ENCODE results near the gene CSN2. TPM values are rescaled to one million over a fixed set of nuclear protein-coding genes. Genes with fewer than 3 reads are reported as not detected.

CSN2 gene, protein sequence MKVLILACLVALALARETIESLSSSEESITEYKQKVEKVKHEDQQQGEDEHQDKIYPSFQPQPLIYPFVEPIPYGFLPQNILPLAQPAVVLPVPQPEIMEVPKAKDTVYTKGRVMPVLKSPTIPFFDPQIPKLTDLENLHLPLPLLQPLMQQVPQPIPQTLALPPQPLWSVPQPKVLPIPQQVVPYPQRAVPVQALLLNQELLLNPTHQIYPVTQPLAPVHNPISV
- not detected for total RNA-seq
- polyA plus RNA-seq, result not detected
- long read RNA-seq, donor 1, result 0 reads
- long read RNA-seq, donor 2, result 0 reads
- long read RNA-seq, donor 3, result 0 reads
- long read RNA-seq, donor 4, result 0 reads
- long read RNA-seq, donor 5, result 0 reads
- long read RNA-seq, donor 6, result 0 reads
- long read RNA-seq, donor 7, result 0 reads
- long read RNA-seq, donor 8, result 0 reads
- long read RNA-seq, donor 9, result 0 reads
- long read RNA-seq, donor 10, result 0 reads

DNA sequence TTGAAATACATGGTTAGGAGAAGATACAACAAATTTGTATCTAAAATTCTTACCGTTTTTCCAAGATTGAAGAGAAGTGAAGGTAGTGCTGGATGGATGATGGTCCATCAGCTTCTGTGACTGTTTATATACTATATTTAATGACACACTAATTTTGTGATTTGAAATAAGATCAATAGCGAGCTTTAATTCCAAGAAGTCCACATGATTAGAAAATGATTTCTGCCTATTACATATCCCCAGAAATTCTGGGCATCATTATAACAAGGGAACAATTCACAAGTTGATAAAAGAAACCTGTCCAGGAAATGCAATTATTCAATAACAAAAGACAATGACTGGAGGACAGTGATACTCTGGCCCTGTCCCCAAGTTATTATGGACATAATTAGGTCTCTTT is at the start of gene CSN2:
TSS of gene CSN2 (minus strand) at position 101 of the 400 bp plus-strand sequence. CDS start 4,733 bp downstream, outside the sequence.
- TF ChIP-seq POLR2A (IDR thresholded peaks at IDR 0.05), result no peak
- TF ChIP-seq, protein P1, sequence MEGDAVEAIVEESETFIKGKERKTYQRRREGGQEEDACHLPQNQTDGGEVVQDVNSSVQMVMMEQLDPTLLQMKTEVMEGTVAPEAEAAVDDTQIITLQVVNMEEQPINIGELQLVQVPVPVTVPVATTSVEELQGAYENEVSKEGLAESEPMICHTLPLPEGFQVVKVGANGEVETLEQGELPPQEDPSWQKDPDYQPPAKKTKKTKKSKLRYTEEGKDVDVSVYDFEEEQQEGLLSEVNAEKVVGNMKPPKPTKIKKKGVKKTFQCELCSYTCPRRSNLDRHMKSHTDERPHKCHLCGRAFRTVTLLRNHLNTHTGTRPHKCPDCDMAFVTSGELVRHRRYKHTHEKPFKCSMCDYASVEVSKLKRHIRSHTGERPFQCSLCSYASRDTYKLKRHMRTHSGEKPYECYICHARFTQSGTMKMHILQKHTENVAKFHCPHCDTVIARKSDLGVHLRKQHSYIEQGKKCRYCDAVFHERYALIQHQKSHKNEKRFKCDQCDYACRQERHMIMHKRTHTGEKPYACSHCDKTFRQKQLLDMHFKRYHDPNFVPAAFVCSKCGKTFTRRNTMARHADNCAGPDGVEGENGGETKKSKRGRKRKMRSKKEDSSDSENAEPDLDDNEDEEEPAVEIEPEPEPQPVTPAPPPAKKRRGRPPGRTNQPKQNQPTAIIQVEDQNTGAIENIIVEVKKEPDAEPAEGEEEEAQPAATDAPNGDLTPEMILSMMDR (IDR thresholded peaks at IDR 0.05), result no peak
- no peak within 1 kb of the TSS for H3K27ac ChIP-seq
- no peak within 1 kb of the TSS for H3K4me3 ChIP-seq
- DNase-seq, result no peak
- H3K4me1 ChIP-seq (replicated peaks in 1 of 2), result no peaks in the 10 kb centered on the region
- intact Hi-C loops (cut with DNase I), result no loop called here
- H3K36me3 ChIP-seq (replicated peaks in 1 of 2), result no peaks in the 10 kb centered on the region
- 69 to 77% (median 70%) methylated on average over 2 of the region's 2 CpGs for WGBS, 4 donors
- H3K9me3 ChIP-seq (replicated peaks in 1 of 3), result no peaks in the 10 kb centered on the region
- no peaks in the 10 kb centered on the region for H3K27me3 ChIP-seq

DNA sequence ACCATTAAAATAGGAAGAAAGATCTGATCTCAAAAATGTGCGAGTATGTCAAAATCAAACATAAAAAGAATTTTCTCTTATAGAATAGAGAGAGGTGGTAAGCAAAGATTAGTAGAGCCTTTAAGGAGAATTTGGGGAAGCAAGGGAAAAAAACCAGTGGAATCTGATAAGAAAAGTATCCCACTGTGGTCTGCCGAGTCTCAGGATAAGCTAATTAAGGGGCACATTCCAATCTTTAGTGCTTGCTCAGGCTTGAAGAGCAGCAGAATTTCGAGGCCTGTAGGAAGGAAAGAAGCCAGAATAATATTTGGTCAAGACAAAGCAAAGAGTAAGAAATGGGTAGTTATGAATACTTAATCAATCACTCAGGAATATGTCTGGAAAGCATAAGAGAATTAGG is 43.2 kb upstream of the CSN2 start:
- Histone ChIP-seq H3K27me3 (no peaks in the 10 kb centered on the region), H3K4me1 (replicated peaks in 1 of 2) (no peaks in the 10 kb centered on the region), H3K4me3 (no peak overlapping the region), H3K9me3 (replicated peaks in 1 of 3) (no peaks in the 10 kb centered on the region), H3K36me3 (replicated peaks in 1 of 2) (no peaks in the 10 kb centered on the region), H3K27ac (no peak overlapping the region)
- intact Hi-C loops (cut with DNase I), result no loop called here
- no peak for DNase-seq
- WGBS, 4 donors, result 55 to 63% (median 60%) methylated on average over 3 of the region's 3 CpGs
- TF ChIP-seq, protein P1 (IDR thresholded peaks at IDR 0.05), result no peak
- TF ChIP-seq POLR2A (IDR thresholded peaks at IDR 0.05), result no peak

DNA sequence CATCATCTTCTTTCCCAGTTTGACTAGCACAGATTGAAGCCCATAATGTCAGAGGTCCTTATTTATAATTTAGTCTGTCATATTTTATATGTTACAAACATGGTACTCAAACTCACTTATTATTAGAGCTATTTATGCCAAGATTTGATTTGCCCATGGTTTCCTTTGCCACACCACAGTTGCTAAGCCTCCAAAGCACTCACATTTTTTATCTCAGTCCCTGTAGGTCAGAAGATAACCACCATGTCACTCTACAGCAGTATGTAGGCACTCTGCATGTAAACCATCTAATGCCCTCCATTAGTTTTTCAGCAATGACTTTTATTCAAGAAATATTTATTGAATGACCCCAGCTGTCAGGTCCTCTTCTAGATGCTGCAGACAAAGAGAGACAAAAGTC is 37.0 kb upstream of the CSN2 start:
- Histone ChIP-seq H3K36me3 (replicated peaks in 1 of 2) (no peaks in the 10 kb centered on the region), H3K4me3 (no peak overlapping the region), H3K4me1 (replicated peaks in 1 of 2) (no peaks in the 10 kb centered on the region), H3K27me3 (no peaks in the 10 kb centered on the region), H3K27ac (no peak overlapping the region), H3K9me3 (replicated peaks in 1 of 3) (no peaks in the 10 kb centered on the region)
- no peak for DNase-seq
- intact Hi-C loops (cut with DNase I), result no loop called here
- TF ChIP-seq, protein P1 (IDR thresholded peaks at IDR 0.05), result no peak
- TF ChIP-seq POLR2A (IDR thresholded peaks at IDR 0.05), result no peak

DNA sequence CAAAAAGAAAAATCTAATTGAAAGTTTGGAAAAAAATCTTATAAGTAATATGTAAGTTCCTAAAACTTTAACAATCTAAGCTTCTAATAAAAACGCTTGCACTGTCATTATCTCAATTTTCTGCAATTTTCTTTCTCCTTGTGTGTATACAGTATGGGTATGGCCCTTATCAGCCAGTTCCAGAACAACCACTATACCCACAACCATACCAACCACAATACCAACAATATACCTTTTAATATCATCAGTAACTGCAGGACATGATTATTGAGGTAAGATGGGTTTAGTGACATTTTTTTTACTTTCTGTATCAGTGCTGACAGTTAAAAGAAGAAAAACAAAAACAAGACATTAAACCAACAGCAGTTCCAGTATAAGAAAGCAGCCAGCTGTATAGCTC is 35.2 kb upstream of the CSN2 start:
- TF ChIP-seq, protein P1 (IDR thresholded peaks at IDR 0.05), result no peak
- no peak for TF ChIP-seq POLR2A (IDR thresholded peaks at IDR 0.05)
- Histone ChIP-seq H3K36me3 (replicated peaks in 1 of 2) (no peaks in the 10 kb centered on the region), H3K4me3 (no peak overlapping the region), H3K4me1 (replicated peaks in 1 of 2) (no peaks in the 10 kb centered on the region), H3K27ac (no peak overlapping the region), H3K27me3 (no peaks in the 10 kb centered on the region), H3K9me3 (replicated peaks in 1 of 3) (no peaks in the 10 kb centered on the region)
- 61 to 78% (median 65%) methylated on average over 1 of the region's 1 CpG for WGBS, 4 donors
- DNase-seq, result no peak
- intact Hi-C loops (cut with DNase I), result no loop called here
